ENCODE measurements around the gene RGS19.

RGS19 gene

DNA sequence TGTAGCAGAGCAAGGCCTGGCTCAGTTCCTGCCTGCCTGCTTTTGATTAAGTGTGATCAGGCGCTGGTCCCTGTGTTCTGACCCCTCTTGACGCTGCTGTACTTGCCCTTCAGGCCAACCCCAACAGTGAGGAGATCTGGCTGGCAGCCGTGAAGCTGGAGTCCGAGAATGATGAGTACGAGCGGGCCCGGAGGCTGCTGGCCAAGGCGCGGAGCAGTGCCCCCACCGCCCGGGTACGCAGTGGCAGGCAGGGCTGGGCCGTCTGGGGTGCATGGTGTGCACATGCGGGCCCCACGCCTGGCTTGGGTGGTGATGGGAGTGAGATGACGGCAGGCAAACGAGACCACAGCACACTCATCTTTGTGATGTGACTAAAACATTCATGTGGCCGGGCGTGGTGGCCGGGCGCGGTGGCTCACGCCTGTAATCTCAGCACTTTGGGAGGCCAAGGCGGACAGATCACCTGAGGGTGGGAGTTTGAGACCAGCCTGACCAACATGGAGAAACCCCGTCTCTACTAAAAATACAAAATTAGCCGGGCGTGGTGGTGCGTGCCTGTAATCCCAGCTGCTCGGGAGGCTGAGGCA, 53.4 kb downstream of the RGS19 start:
- H3K4me3 ChIP-seq (ENCODE audit: low read depth, low read length): no peak overlapping the region
- in situ Hi-C loops (cut with HindIII; ENCODE audit: low sequenced_read_pairs): no loop called here
- TF ChIP-seq, protein P1, sequence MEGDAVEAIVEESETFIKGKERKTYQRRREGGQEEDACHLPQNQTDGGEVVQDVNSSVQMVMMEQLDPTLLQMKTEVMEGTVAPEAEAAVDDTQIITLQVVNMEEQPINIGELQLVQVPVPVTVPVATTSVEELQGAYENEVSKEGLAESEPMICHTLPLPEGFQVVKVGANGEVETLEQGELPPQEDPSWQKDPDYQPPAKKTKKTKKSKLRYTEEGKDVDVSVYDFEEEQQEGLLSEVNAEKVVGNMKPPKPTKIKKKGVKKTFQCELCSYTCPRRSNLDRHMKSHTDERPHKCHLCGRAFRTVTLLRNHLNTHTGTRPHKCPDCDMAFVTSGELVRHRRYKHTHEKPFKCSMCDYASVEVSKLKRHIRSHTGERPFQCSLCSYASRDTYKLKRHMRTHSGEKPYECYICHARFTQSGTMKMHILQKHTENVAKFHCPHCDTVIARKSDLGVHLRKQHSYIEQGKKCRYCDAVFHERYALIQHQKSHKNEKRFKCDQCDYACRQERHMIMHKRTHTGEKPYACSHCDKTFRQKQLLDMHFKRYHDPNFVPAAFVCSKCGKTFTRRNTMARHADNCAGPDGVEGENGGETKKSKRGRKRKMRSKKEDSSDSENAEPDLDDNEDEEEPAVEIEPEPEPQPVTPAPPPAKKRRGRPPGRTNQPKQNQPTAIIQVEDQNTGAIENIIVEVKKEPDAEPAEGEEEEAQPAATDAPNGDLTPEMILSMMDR (IDR thresholded peaks at IDR 0.05; ENCODE audit: low read depth, low read length): no peak
- no peak for DNase-seq (ENCODE audit: low read depth, low spot score)

DNA sequence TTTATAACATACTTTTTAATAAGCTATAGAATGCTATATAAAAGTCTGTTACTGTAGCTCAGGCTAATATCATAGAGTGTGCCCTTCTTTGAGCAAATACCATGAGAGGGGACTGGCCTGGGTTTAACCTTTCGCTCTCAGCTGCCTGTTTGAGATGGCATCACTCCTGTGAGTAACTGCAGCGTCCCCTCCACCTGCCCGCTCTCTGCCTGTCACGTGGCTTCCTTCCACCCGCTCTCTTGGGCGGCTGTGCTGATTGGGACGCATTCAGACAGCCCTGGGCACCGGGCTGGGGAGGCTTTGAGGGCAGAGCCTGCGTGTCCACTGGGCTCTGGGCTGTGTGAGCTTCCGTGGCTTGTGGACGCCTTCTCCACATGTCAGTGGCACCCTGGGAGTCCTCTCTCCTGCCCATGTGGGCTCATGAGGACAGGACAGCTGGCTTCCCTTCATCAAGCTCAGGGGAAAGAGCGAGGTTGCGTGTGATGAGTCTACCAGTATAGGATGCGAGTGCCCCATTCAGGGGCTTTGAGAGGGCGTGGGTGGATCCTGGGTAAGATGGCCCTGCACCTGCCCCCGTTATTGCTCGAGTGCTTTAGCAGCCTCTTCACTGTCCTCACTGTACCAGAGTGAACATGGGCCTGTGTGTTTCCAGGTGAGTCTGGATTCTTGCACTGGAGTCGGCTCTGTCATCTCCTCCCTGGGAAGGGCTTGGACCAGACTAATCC, 54.1 kb downstream of the RGS19 start:
- TF ChIP-seq, protein P1 (IDR thresholded peaks at IDR 0.05; ENCODE audit: low read depth, low read length): no peak
- in situ Hi-C loops (cut with HindIII; ENCODE audit: low sequenced_read_pairs): no loop called here
- DNase-seq (ENCODE audit: low read depth, low spot score): no peak
- no peak overlapping the region for H3K4me3 ChIP-seq (ENCODE audit: low read depth, low read length)

DNA sequence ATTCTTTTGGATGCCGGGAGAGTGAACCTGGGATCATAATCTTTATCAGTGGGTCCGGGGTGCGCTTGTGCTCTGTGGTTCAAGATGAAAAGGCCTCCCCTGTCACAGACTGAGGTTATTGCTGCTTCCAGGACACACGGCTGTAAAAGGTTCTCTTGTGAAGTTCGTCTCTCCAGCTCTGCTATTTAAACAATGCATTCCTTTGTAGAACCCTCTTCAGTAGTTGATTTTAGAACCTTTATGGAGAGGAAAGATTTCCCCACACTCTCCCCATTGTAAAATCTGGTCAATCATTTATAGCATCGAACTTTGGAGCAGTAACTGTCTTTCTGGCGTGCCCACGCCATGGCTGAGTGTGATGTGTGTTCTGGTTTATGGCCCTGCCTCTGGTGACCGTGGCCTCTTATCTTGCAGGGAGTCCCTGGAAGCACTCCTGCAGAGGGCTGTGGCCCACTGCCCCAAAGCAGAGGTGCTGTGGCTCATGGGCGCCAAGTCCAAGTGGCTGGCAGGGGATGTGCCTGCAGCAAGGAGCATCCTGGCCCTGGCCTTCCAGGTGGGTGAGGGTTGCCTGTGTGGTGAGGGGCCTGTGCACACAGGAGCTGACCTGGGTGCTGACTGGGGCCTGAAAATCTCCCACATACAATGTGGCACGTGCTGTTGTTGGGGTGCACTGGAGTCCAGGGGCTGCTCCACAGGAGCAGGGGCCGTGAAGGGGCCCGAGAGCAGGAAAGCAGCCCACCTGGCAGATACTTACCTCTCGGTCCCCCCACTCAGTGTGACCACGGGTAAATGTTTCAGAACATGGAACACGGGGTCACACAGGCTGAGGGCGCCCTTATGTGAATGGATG, 55.0 kb downstream of the RGS19 start:
- in situ Hi-C loops (cut with HindIII; ENCODE audit: low sequenced_read_pairs): no loop called here
- DNase-seq (ENCODE audit: low read depth, low spot score): no peak
- H3K4me3 ChIP-seq (ENCODE audit: low read depth, low read length): no peak overlapping the region
- TF ChIP-seq, protein P1 (IDR thresholded peaks at IDR 0.05; ENCODE audit: low read depth, low read length): no peak

DNA sequence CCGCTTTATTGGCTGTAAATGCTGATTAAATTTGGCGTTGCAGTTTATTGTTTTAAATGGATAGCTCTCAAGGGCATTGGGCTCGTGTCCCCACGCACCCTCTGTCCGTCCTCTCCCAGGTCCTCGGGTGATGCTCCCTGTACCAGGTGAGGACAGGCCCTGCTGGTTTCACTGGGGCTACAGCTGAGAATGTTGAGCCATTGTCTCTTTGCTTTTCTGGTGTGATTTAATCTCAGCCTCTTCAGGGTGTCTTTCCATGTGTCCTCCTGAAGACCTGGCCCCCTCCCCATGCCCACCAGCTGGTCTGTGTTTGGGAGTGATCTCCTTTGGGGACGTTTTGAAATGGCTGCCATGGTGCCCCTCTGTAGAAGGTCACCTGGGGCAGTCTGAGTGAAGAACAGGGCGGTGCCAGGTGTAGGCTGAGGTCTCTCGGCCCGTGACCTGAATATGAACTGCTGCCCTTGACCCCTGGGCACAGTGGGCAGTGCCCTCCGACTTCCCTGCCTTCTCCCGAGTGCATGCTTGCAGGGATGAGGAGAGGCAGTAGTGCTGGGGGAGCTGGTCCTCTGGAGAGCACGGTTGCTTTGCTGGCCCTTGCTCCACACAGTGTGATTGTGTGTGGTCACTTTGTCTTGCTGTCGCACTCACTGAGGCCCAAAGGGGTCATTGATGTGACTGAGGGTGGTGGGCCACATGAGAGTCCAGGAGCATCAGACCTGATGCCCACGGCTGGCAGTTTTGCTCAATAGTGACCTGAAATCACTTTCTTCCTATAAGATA, 55.8 kb downstream of the RGS19 start:
- no peak overlapping the region for H3K4me3 ChIP-seq (ENCODE audit: low read depth, low read length)
- in situ Hi-C loops (cut with HindIII; ENCODE audit: low sequenced_read_pairs): no loop called here
- TF ChIP-seq, protein P1 (IDR thresholded peaks at IDR 0.05; ENCODE audit: low read depth, low read length): no peak
- no peak for DNase-seq (ENCODE audit: low read depth, low spot score)
